Right forelimb (tissue), 1 donor: ENCODE measurements around the gene TECTA.
"Not testable (repeated sequence)": the region's sequence is repeated elsewhere in the genome, so short reads cannot be mapped to it uniquely, and the experiment has no call there.

Experiments used
- DNase-seq: peaks from one replicate; pipeline ENCODE4 v3.0.0-alpha.2; 2018

Gene TECTA

GRCh38 chr11:121091492-121092152, 9.4 kb upstream of the TECTA start:
- no peak for DNase-seq

GRCh38 chr11:121095561-121095960, 5.5 kb upstream of the TECTA start:
- no peak for DNase-seq

- no peak for DNase-seq
Observed at GRCh38 chr11:121099364-121099763, 1.7 kb upstream of the TECTA start.

- no peak for DNase-seq
Observed at GRCh38 chr11:121099885-121100284, 1.2 kb upstream of the TECTA start.

GRCh38 chr11:121104312-121104762, 3.3 kb downstream of the TECTA start:
- DNase-seq = peak; percentile 50

GRCh38 chr11:121105063-121105480, 4.0 kb downstream of the TECTA start:
- DNase-seq = peak; percentile 54

GRCh38 chr11:121105481-121106195, 4.6 kb downstream of the TECTA start:
- DNase-seq = no peak

GRCh38 chr11:121106812-121107211, 5.8 kb downstream of the TECTA start:
- DNase-seq = no peak

- DNase-seq = no peak
Observed at GRCh38 chr11:121108413-121108812, 7.4 kb downstream of the TECTA start.

GRCh38 chr11:121109471-121109870, 8.4 kb downstream of the TECTA start:
- no peak for DNase-seq

GRCh38 chr11:121109916-121110586, 9.0 kb downstream of the TECTA start:
- DNase-seq = no peak

GRCh38 chr11:121110871-121111724, 10.1 kb downstream of the TECTA start:
- no peak for DNase-seq

GRCh38 chr11:121112498-121113455, 11.7 kb downstream of the TECTA start:
- DNase-seq = peak; percentile 67

GRCh38 chr11:121113611-121114010, 12.6 kb downstream of the TECTA start:
- DNase-seq = no peak

- DNase-seq = not testable (repeated sequence)
Observed at GRCh38 chr11:121115024-121115423, 14.0 kb downstream of the TECTA start.

GRCh38 chr11:121117788-121118187, 16.7 kb downstream of the TECTA start:
- no peak for DNase-seq

GRCh38 chr11:121119440-121119839, 18.4 kb downstream of the TECTA start:
- DNase-seq = no peak

- no peak for DNase-seq
Observed at GRCh38 chr11:121122328-121122727, 21.3 kb downstream of the TECTA start.

GRCh38 chr11:121123496-121124069, 22.5 kb downstream of the TECTA start:
- no peak for DNase-seq

GRCh38 chr11:121127809-121128208, 26.8 kb downstream of the TECTA start:
- no peak for DNase-seq
